ENCODE data around the gene CDKN2A.
"Not testable (repeated sequence)": the region's sequence is repeated elsewhere in the genome, so short reads cannot be mapped to it uniquely, and the experiment has no call there.

The CDKN2A gene

GRCh38 chr9:21976334-21976875 lies 17.8 kb downstream of the CDKN2A start:
- no peak for DNase-seq

- DNase-seq = peak; percentile 21
Measured at GRCh38 chr9:21974722-21975409, 19.3 kb downstream of the CDKN2A start.

- no peak for DNase-seq
Measured at GRCh38 chr9:21974343-21974721, 19.9 kb downstream of the CDKN2A start.

GRCh38 chr9:21972361-21972760 lies 21.8 kb downstream of the CDKN2A start:
- no peak for DNase-seq

- no peak for DNase-seq
Measured at GRCh38 chr9:21970800-21971640, 23.2 kb downstream of the CDKN2A start.

- no peak for DNase-seq
Measured at GRCh38 chr9:21969951-21970799, 24.0 kb downstream of the CDKN2A start.

GRCh38 chr9:21969011-21969940 lies 24.9 kb downstream of the CDKN2A start:
- no peak for DNase-seq

- no peak for DNase-seq
Measured at GRCh38 chr9:21968331-21969010, 25.7 kb downstream of the CDKN2A start.

GRCh38 chr9:21967702-21968101 lies 26.5 kb downstream of the CDKN2A start:
- DNase-seq = no peak

GRCh38 chr9:21967169-21967568 lies 27.0 kb downstream of the CDKN2A start:
- DNase-seq = no peak

- no peak for DNase-seq
Measured at GRCh38 chr9:21966140-21966851, 27.9 kb downstream of the CDKN2A start.

GRCh38 chr9:21965401-21965951 lies 28.7 kb downstream of the CDKN2A start:
- peak; percentile 74 for DNase-seq

- DNase-seq = no peak
Measured at GRCh38 chr9:21964925-21965385, 29.2 kb downstream of the CDKN2A start.

- DNase-seq = no peak
Measured at GRCh38 chr9:21961569-21961968, 32.6 kb downstream of the CDKN2A start.

- not testable (repeated sequence) for DNase-seq
Measured at GRCh38 chr9:21959268-21959667, 34.9 kb downstream of the CDKN2A start.

- DNase-seq = no peak
Measured at GRCh38 chr9:21958833-21959232, 35.4 kb downstream of the CDKN2A start.

- DNase-seq = no peak
Measured at GRCh38 chr9:21945606-21946005, 48.6 kb downstream of the CDKN2A start.

- DNase-seq = no peak
Measured at GRCh38 chr9:21943464-21943863, 50.7 kb downstream of the CDKN2A start.

- no peak for DNase-seq
Measured at GRCh38 chr9:21941337-21941995, 52.7 kb downstream of the CDKN2A start.

- no peak for DNase-seq
Measured at GRCh38 chr9:21936161-21936560, 58.0 kb downstream of the CDKN2A start.
